Neural cell (in vitro differentiated cells): Measurements from ENCODE around the gene LRWD1.

Experiments used
- EP300 ChIP-seq: fragments of 450-650 bp; conservative IDR thresholded peaks from 2 replicates; pipeline ENCODE4 v1.6.1; 2014; ENCODE audit warnings: antibody characterized with exemption, mild to moderate bottlenecking, moderate library complexity; ENCODE audit not compliant: poor library complexity, severe bottlenecking
- EZH2 ChIP-seq: fragments of 200-600, 300-800 bp; shearing (Covaris generic), sonication (generic); IDR thresholded peaks from 2 replicates; pipeline ENCODE4 v1.6.1; 2014; ENCODE audit warnings: antibody characterized with exemption, low read length, borderline replicate concordance, mild to moderate bottlenecking; ENCODE audit not compliant: insufficient read depth, poor library complexity, severe bottlenecking
- MXI1 ChIP-seq: fragments of 450-650 bp; conservative IDR thresholded peaks from 2 replicates; pipeline ENCODE4 v1.6.1; 2014; ENCODE audit warnings: antibody characterized with exemption, mild to moderate bottlenecking; ENCODE audit not compliant: poor library complexity, severe bottlenecking
- POLR2AphosphoS5 ChIP-seq: IDR thresholded peaks from 2 replicates; pipeline ENCODE4 v1.6.1; 2012
- RAD21 ChIP-seq: fragments of 450-650 bp; conservative IDR thresholded peaks from 2 replicates; pipeline ENCODE4 v1.6.1; 2014; ENCODE audit warnings: antibody characterized with exemption, mild to moderate bottlenecking, moderate library complexity
- SMC3 ChIP-seq: fragments of 450-650 bp; conservative IDR thresholded peaks from 2 replicates; pipeline ENCODE4 v1.6.1; 2014; ENCODE audit warnings: antibody characterized with exemption, mild to moderate bottlenecking, moderate library complexity; ENCODE audit not compliant: poor library complexity
- TAF1 ChIP-seq: IDR thresholded peaks from 2 replicates; pipeline ENCODE4 v1.6.1; 2012; ENCODE audit warnings: low read depth
- TF ChIP-seq, protein P1 (sequence below): fragments of 450-650 bp; IDR thresholded peaks from 2 replicates; pipeline ENCODE4 v1.5.1; 2014; ENCODE audit warnings: antibody characterized with exemption, mild to moderate bottlenecking, moderate library complexity; ENCODE audit not compliant: poor library complexity, severe bottlenecking
- TF ChIP-seq, protein P2 (sequence below): IDR thresholded peaks from 2 replicates; pipeline ENCODE4 v1.6.1; 2012; ENCODE audit warnings: borderline replicate concordance

DNA sequence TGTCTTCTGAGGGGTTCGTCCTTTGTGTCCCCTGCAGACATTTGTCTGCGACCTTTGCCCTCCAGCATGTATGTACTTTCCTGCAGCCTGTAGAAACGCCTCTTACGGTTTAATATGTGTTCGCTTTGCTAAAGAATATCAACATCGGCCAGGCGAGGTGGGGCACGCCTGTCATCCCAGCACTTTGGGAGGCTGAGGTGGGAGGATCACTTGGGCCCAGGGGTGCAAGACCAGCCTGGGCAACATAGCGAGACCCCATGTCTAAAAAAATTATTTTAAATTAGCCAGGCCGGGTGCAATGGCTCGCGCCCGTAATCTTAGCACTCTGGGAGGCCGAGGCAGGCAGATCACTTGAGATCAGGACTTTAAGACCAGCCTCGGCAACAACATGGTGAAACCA is 15.6 kb upstream of the LRWD1 start:
- no peak for TF ChIP-seq EZH2
- TF ChIP-seq, protein P1, sequence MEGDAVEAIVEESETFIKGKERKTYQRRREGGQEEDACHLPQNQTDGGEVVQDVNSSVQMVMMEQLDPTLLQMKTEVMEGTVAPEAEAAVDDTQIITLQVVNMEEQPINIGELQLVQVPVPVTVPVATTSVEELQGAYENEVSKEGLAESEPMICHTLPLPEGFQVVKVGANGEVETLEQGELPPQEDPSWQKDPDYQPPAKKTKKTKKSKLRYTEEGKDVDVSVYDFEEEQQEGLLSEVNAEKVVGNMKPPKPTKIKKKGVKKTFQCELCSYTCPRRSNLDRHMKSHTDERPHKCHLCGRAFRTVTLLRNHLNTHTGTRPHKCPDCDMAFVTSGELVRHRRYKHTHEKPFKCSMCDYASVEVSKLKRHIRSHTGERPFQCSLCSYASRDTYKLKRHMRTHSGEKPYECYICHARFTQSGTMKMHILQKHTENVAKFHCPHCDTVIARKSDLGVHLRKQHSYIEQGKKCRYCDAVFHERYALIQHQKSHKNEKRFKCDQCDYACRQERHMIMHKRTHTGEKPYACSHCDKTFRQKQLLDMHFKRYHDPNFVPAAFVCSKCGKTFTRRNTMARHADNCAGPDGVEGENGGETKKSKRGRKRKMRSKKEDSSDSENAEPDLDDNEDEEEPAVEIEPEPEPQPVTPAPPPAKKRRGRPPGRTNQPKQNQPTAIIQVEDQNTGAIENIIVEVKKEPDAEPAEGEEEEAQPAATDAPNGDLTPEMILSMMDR, result no peak
- no peak for TF ChIP-seq TAF1
- TF ChIP-seq POLR2AphosphoS5, result no peak
- TF ChIP-seq, protein P2, sequence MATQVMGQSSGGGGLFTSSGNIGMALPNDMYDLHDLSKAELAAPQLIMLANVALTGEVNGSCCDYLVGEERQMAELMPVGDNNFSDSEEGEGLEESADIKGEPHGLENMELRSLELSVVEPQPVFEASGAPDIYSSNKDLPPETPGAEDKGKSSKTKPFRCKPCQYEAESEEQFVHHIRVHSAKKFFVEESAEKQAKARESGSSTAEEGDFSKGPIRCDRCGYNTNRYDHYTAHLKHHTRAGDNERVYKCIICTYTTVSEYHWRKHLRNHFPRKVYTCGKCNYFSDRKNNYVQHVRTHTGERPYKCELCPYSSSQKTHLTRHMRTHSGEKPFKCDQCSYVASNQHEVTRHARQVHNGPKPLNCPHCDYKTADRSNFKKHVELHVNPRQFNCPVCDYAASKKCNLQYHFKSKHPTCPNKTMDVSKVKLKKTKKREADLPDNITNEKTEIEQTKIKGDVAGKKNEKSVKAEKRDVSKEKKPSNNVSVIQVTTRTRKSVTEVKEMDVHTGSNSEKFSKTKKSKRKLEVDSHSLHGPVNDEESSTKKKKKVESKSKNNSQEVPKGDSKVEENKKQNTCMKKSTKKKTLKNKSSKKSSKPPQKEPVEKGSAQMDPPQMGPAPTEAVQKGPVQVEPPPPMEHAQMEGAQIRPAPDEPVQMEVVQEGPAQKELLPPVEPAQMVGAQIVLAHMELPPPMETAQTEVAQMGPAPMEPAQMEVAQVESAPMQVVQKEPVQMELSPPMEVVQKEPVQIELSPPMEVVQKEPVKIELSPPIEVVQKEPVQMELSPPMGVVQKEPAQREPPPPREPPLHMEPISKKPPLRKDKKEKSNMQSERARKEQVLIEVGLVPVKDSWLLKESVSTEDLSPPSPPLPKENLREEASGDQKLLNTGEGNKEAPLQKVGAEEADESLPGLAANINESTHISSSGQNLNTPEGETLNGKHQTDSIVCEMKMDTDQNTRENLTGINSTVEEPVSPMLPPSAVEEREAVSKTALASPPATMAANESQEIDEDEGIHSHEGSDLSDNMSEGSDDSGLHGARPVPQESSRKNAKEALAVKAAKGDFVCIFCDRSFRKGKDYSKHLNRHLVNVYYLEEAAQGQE, result no peak
- no peak for TF ChIP-seq SMC3
- TF ChIP-seq RAD21, result no peak
- no peak for TF ChIP-seq MXI1
- TF ChIP-seq EP300, result no peak
